Measurements from ENCODE around the gene C14orf39. TPM values are rescaled to one million over a fixed set of nuclear protein-coding genes. Genes with fewer than 3 reads are reported as not detected.
A peak's percentile ranks its signal among the peaks of the same experiment; 100 is the strongest.

Gene C14orf39
- total and polyA plus RNA-seq, 2 of the 8 experiments (the other 6 are each of a cell fraction or from before 2014, with no cell fraction given) = 0.18 to 1.2 TPM

GRCh38 chr14:60485598-60486251 lies at the start of gene C14orf39 (continued):
- no peak for TF ChIP-seq CHD7 (IDR thresholded peaks at IDR 0.05; ENCODE audit: insufficient replicate concordance, low read length)
- TF ChIP-seq GABPA (IDR thresholded peaks at IDR 0.05; ENCODE audit: borderline replicate concordance, insufficient read depth, low read length) = no peak
- peak; percentile 24 for TF ChIP-seq TAF7 (optimal IDR thresholded peaks at IDR 0.05; ENCODE audit: borderline replicate concordance, low read depth, low read length)
- no peak for TF ChIP-seq JUND (IDR thresholded peaks at IDR 0.05; ENCODE audit: low read length)
- no peak for TF ChIP-seq CHD1 (IDR thresholded peaks at IDR 0.05; ENCODE audit: low read depth, low read length)
- TF ChIP-seq SP4 (IDR thresholded peaks at IDR 0.05; ENCODE audit: low read length) = no peak
- no peak for TF ChIP-seq CBX8 (IDR thresholded peaks at IDR 0.05; ENCODE audit: borderline replicate concordance, low read depth, low read length)
- TF ChIP-seq CTCF (IDR thresholded peaks at IDR 0.05; ENCODE audit: control extremely low read depth in 1 of 3, insufficient read depth in 1 of 3, low read depth in 1 of 3, low read length in 3 of 3) = no peak

All from H1 (cell line).